Esophagus muscularis mucosa (tissue), 4 donors: ENCODE measurements around the gene PRDM15. TPM values are rescaled to one million over a fixed set of nuclear protein-coding genes. Genes with fewer than 3 reads are reported as not detected.

Source experiments
- DNase-seq: peaks from one replicate; pipeline ENCODE4 v3.0.0-alpha.2; 2017; ENCODE audit errors: extremely low spot score
- H3K27ac ChIP-seq, 4 donors: fragments of 200-600 bp; sonication (generic); replicated peaks in 1 of 4; 1 replicate in 3 of 4; 2 replicates in 1 of 4; pipeline ENCODE4 v1.5.1; 2016 to 2019; ENCODE audit warnings: mild to moderate bottlenecking in 1 of 4
- H3K27me3 ChIP-seq, 4 donors: fragments of 200-600 bp; sonication (generic); one replicate each; pipeline versions ENCODE4 v1.5.1 to v1.6.0; 2016 to 2019
- H3K36me3 ChIP-seq, 4 donors: fragments of 200-600 bp; sonication (generic); one replicate each; pipeline ENCODE4 v1.5.1; 2016 to 2019
- H3K4me1 ChIP-seq, 4 donors: fragments of 200-600 bp; sonication (generic); one replicate each; pipeline ENCODE4 v1.5.1; 2016 to 2019
- H3K4me3 ChIP-seq, 4 donors: fragments of 200-600 bp; sonication (generic); 1 replicate in 2 of 4; 2 replicates in 2 of 4; pipeline ENCODE4 v1.5.1; 2016 to 2019; ENCODE audit warnings: mild to moderate bottlenecking in 4 of 4, moderate library complexity in 1 of 4
- H3K9me3 ChIP-seq, 4 donors: fragments of 200-600 bp; sonication (generic); 1 replicate in 3 of 4; 2 replicates in 1 of 4; pipeline ENCODE4 v1.5.1; 2016 to 2019
- CTCF ChIP-seq, 3 experiments: fragments of 200-600 bp in 2 of 3; fragments of 450-650 bp in 1 of 3; sonication (generic) in 2 of 3; IDR thresholded peaks; one replicate each; pipeline ENCODE4 v1.5.1; 2017 to 2019; ENCODE audit warnings: antibody characterized with exemption in 3 of 3, mild to moderate bottlenecking in 2 of 3, moderate library complexity in 1 of 3
- EP300 ChIP-seq: sonication (generic); formaldehyde crosslinking; IDR thresholded peaks from one replicate; pipeline ENCODE4 v1.6.1; 2017; ENCODE audit warnings: antibody characterized with exemption
- POLR2A ChIP-seq: fragments of 450-650 bp; IDR thresholded peaks from one replicate; pipeline ENCODE4 v1.6.1; 2017; ENCODE audit warnings: antibody characterized with exemption, moderate library complexity, mild to moderate bottlenecking, low read depth
- POLR2AphosphoS5 ChIP-seq, 2 donors: sonication (generic); formaldehyde crosslinking; IDR thresholded peaks; one replicate each; pipeline ENCODE4 v1.6.1; 2017; ENCODE audit warnings: antibody characterized with exemption in 2 of 2
- WGBS: methylation state at CpG from one replicate; pipeline ENCODE4 v1.1.5; 2018; 5-methylcytosine and 5-hydroxymethylcytosine counted together
- intact Hi-C: fragments of 100-400 bp; cut with DNase I; formaldehyde crosslinking; loops from one replicate; pipeline ENCODE4 v1.15.1; 2023
- total RNA-seq, 4 donors: library from RNA; depleted of rRNA; stranded (reverse); fragments of >200 nt; gene quantifications; one replicate each; pipeline versions ENCODE4 v1.1.0 to v1.2.1, GENCODE V29; 2016

PRDM15 gene
- total RNA-seq, 4 donors from 2014 or later: 5.0 to 6.3 (median 5.4) TPM

- WGBS: 98% methylated on average over 10 of the region's 31 CpGs
- Histone ChIP-seq H3K27me3 (no peaks in the 10 kb centered on the region), H3K27ac (no peak overlapping the region), H3K36me3 (peaks cover 7 to 82% (median 67%) of the 10 kb centered on the region in 4 donors), H3K4me1 (no peaks in the 10 kb centered on the region), H3K4me3 (no peak overlapping the region), H3K9me3 (no peaks in the 10 kb centered on the region)
- intact Hi-C loops: no loop called here
- TF ChIP-seq POLR2AphosphoS5 (IDR thresholded peaks at IDR 0.05): no peak
- no peak for TF ChIP-seq POLR2A
- TF ChIP-seq CTCF (IDR thresholded peaks at IDR 0.05): no peak
- TF ChIP-seq EP300: no peak
- DNase-seq: no peak
These were observed 24.6 kb downstream of the PRDM15 start for GRCh38 chr21:41854426-41854995.

GRCh38 chr21:41852929-41853320, 26.2 kb downstream of the PRDM15 start:
- Histone ChIP-seq H3K27ac (no peak overlapping the region), H3K9me3 (no peaks in the 10 kb centered on the region), H3K36me3 (peaks cover 0 to 69% (median 55%) of the 10 kb centered on the region in 4 donors), H3K4me3 (no peak overlapping the region), H3K4me1 (no peaks in the 10 kb centered on the region), H3K27me3 (no peaks in the 10 kb centered on the region)
- WGBS: 100% methylated on average over 4 of the region's 9 CpGs
- TF ChIP-seq POLR2AphosphoS5 (IDR thresholded peaks at IDR 0.05) (no peak), POLR2A (no peak), CTCF (IDR thresholded peaks at IDR 0.05) (no peak), EP300 (no peak)
- intact Hi-C loops: no loop called here
- DNase-seq: no peak

GRCh38 chr21:41852151-41852928, 26.8 kb downstream of the PRDM15 start:
- H3K36me3 ChIP-seq: peaks cover 0 to 69% (median 52%) of the 10 kb centered on the region in 4 donors

GRCh38 chr21:41851090-41851790, 27.9 kb downstream of the PRDM15 start:
- TF ChIP-seq POLR2A (no peak), EP300 (no peak), POLR2AphosphoS5 (IDR thresholded peaks at IDR 0.05) (no peak), CTCF (IDR thresholded peaks at IDR 0.05) (no peak)
- intact Hi-C loops: no loop called here
- H3K9me3 ChIP-seq: no peaks in the 10 kb centered on the region
- DNase-seq: no peak
- no peaks in the 10 kb centered on the region for H3K27me3 ChIP-seq
- H3K27ac ChIP-seq: no peak overlapping the region
- no peak overlapping the region for H3K4me3 ChIP-seq
- no peaks in the 10 kb centered on the region for H3K4me1 ChIP-seq
- WGBS: 89% methylated on average over 23 of the region's 23 CpGs
- H3K36me3 ChIP-seq: peaks cover 0 to 69% (median 48%) of the 10 kb centered on the region in 4 donors

More at GRCh38 chr21:41852151-41852928, 26.8 kb downstream of the PRDM15 start:
- no peaks in the 10 kb centered on the region for H3K9me3 ChIP-seq
- TF ChIP-seq POLR2A (no peak), CTCF (IDR thresholded peaks at IDR 0.05) (no peak), POLR2AphosphoS5 (IDR thresholded peaks at IDR 0.05) (no peak), EP300 (no peak)
- no peaks in the 10 kb centered on the region for H3K27me3 ChIP-seq
- 93% methylated on average over 13 of the region's 21 CpGs for WGBS
- DNase-seq: no peak
- H3K4me1 ChIP-seq: no peaks in the 10 kb centered on the region
- H3K27ac ChIP-seq: no peak overlapping the region
- no peak overlapping the region for H3K4me3 ChIP-seq
- intact Hi-C loops: no loop called here
